ENCODE results near the gene EXOC1. TPM values are rescaled to one million over a fixed set of nuclear protein-coding genes. Genes with fewer than 3 reads are reported as not detected.

Gene EXOC1
- total and polyA plus RNA-seq, 10 of the 15 experiments (the other 5 are each of a cell fraction or from before 2014, with no cell fraction given) = 11.8 to 36.6 (median 21.1) TPM

DNA sequence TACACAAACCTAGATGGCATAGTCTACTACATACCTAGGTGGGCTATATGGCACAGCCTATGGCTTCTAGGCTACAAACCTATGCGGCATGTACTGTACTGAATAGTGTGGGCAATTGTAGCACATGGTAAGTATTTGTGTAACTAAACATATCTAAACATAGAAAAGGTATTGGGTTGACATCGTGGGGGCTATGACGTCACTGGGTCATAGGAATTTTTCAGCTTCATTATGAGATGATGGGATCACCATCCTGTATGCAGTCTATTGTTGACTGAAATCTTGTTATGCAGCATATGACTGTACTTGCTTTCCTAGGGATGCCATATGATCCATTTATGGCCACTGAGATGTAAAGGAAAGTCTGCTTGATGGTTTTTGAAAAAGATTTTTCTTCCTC lies 35.8 kb upstream of the EXOC1 start:
- RAD21 ChIA-PET (ENCODE audit: unreplicated experiment) = no interaction called here
- 82% methylated on average over 3 of the region's 3 CpGs for whole genome bisulfite sequencing (ENCODE audit: insufficient coverage, insufficient replicate concordance, low lambda C conversion rate, missing lambda C conversion rate)
- BruUV-seq (replicated peaks) = no TSS peak

GRCh38 chr4:55819634-55820033 lies 33.8 kb upstream of the EXOC1 start, which contains the start of gene EXOC1L:
Gene EXOC1L, plus strand, starts transcription at chr4:55819790. Its CDS starts 237 bp downstream, at chr4:55820027.
- Histone ChIP-seq H3K9me3 (replicated peaks; ENCODE audit: control insufficient read depth, insufficient read depth, low read length) (no peaks in the 10 kb centered on the region), H2AFZ (ENCODE audit: control insufficient read depth, low read depth, low read length) (no peak within 1 kb of the TSS), H3K79me2 (ENCODE audit: control insufficient read depth, insufficient read depth, low read length) (no peaks in the 10 kb centered on the region), H3K36me3 (ENCODE audit: control insufficient read depth in 2 of 2, insufficient read depth in 2 of 2, low read length in 1 of 2) (no peaks in the 10 kb centered on the region), H3K27ac (ENCODE audit: control insufficient read depth, insufficient read depth) (no peak within 1 kb of the TSS), H3K27me3 (replicated peaks in 1 of 2; ENCODE audit: control insufficient read depth in 2 of 2, insufficient read depth in 2 of 2, low read length in 1 of 2) (0 out of 4 replicates have a peak, but pooled peaks cover 2% of the 10 kb centered on the region in 2 experiments), H3K9ac (ENCODE audit: control insufficient read depth, insufficient read depth, low read length) (no peak within 1 kb of the TSS), H3K4me2 (ENCODE audit: control insufficient read depth, insufficient read depth) (no peak within 1 kb of the TSS), H3K4me1 (ENCODE audit: control insufficient read depth, insufficient read depth, low read length) (no peaks in the 10 kb centered on the region), H3K4me3 (no peak within 1 kb of the TSS), H4K20me1 (ENCODE audit: control insufficient read depth, insufficient read depth) (no peaks in the 10 kb centered on the region)
- in situ Hi-C loops (cut with MboI) (no loop called here), intact Hi-C loops (cut with micrococcal nuclease; ENCODE audit: unreplicated experiment) (no loop called here)
- 25% methylated on average over 13 of the region's 13 CpGs for WGBS (ENCODE audit: insufficient coverage, insufficient replicate concordance, low lambda C conversion rate, missing lambda C conversion rate)
- no TSS peak for BruUV-seq (replicated peaks)
- ChIA-PET SMC1A (ENCODE audit: uncharacterized antibody, unreplicated experiment) (no interaction called here), CTCF (interaction anchor here (0.6 to 0.7 kb wide), 3 partner anchors 8 to 23 kb away, joined by 3 read pairs; no protein-coding TSS in a partner anchor), POLR2A (no interaction called here), RAD21 (ENCODE audit: unreplicated experiment) (no interaction called here)
- FAIRE-seq = peak; percentile 13
- ATAC-seq = peak; percentile 26; the same call in 1 of the 3 replicates
- DNase-seq (ENCODE audit: low read depth, low spot score) = no peak
- no peak for TF ChIP-seq ZNF622 (IDR thresholded peaks at IDR 0.05)
- TF ChIP-seq, protein P1, sequence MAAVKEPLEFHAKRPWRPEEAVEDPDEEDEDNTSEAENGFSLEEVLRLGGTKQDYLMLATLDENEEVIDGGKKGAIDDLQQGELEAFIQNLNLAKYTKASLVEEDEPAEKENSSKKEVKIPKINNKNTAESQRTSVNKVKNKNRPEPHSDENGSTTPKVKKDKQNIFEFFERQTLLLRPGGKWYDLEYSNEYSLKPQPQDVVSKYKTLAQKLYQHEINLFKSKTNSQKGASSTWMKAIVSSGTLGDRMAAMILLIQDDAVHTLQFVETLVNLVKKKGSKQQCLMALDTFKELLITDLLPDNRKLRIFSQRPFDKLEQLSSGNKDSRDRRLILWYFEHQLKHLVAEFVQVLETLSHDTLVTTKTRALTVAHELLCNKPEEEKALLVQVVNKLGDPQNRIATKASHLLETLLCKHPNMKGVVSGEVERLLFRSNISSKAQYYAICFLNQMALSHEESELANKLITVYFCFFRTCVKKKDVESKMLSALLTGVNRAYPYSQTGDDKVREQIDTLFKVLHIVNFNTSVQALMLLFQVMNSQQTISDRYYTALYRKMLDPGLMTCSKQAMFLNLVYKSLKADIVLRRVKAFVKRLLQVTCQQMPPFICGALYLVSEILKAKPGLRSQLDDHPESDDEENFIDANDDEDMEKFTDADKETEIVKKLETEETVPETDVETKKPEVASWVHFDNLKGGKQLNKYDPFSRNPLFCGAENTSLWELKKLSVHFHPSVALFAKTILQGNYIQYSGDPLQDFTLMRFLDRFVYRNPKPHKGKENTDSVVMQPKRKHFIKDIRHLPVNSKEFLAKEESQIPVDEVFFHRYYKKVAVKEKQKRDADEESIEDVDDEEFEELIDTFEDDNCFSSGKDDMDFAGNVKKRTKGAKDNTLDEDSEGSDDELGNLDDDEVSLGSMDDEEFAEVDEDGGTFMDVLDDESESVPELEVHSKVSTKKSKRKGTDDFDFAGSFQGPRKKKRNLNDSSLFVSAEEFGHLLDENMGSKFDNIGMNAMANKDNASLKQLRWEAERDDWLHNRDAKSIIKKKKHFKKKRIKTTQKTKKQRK (IDR thresholded peaks at IDR 0.05; ENCODE audit: low read depth, low read length) = no peak
- no peak for TF ChIP-seq SMAD1 (IDR thresholded peaks at IDR 0.05; ENCODE audit: low read depth, partially characterized antibody)
- no peak for TF ChIP-seq ZSCAN29 (IDR thresholded peaks at IDR 0.05)
- no peak for TF ChIP-seq CBX3 (IDR thresholded peaks at IDR 0.05; ENCODE audit: borderline replicate concordance, low read depth)
- TF ChIP-seq IRF4 (IDR thresholded peaks at IDR 0.05; ENCODE audit: low read depth, low read length) = no peak
- no peak for TF ChIP-seq RCOR1 (conservative IDR thresholded peaks at IDR 0.05; ENCODE audit: low read depth, low read length)
- no peak for TF ChIP-seq NFIC (IDR thresholded peaks at IDR 0.05; ENCODE audit: low read depth, low read length)
- no peak for TF ChIP-seq CTCF (IDR thresholded peaks at IDR 0.05 in 2 of 3, conservative IDR thresholded peaks at IDR 0.05 in 1 of 3; ENCODE audit: control insufficient read depth in 2 of 3, extremely low read depth in 1 of 3, insufficient read depth in 1 of 3, low read depth in 3 of 3, low read length in 3 of 3)
- TF ChIP-seq SIX5 (IDR thresholded peaks at IDR 0.05; ENCODE audit: low read depth, low read length, severe bottlenecking) = no peak

More for the DNA sequence above, 35.8 kb upstream of the EXOC1 start:
- 0 out of 4 replicates have a peak, but pooled peaks cover 2% of the 10 kb centered on the region in 2 experiments for H3K27me3 ChIP-seq (replicated peaks in 1 of 2; ENCODE audit: control insufficient read depth in 2 of 2, insufficient read depth in 2 of 2, low read length in 1 of 2)
- no peaks in the 10 kb centered on the region for H3K9me3 ChIP-seq (replicated peaks; ENCODE audit: control insufficient read depth, insufficient read depth, low read length)
- H3K4me2 ChIP-seq (ENCODE audit: control insufficient read depth, insufficient read depth) = no peak overlapping the region
- H2AFZ ChIP-seq (ENCODE audit: control insufficient read depth, low read depth, low read length) = no peak overlapping the region
- FAIRE-seq (no peak), ATAC-seq (no peak), DNase-seq (ENCODE audit: low read depth, low spot score) (no peak)
- no peak overlapping the region for H3K27ac ChIP-seq (ENCODE audit: control insufficient read depth, insufficient read depth)
- POLR2A ChIA-PET = no interaction called here
- in situ Hi-C loops (cut with MboI) = no loop called here
- intact Hi-C loops (cut with micrococcal nuclease; ENCODE audit: unreplicated experiment) = no loop called here
- no peaks in the 10 kb centered on the region for H3K4me1 ChIP-seq (ENCODE audit: control insufficient read depth, insufficient read depth, low read length)
- no peaks in the 10 kb centered on the region for H3K79me2 ChIP-seq (ENCODE audit: control insufficient read depth, insufficient read depth, low read length)
- SMC1A ChIA-PET (ENCODE audit: uncharacterized antibody, unreplicated experiment) = no interaction called here
- TF ChIP-seq DPF2 (IDR thresholded peaks at IDR 0.05) (no peak), ZSCAN29 (IDR thresholded peaks at IDR 0.05) (no peak), SMARCA5 (IDR thresholded peaks at IDR 0.05) (no peak), TCF12 (IDR thresholded peaks at IDR 0.05; ENCODE audit: low read depth, low read length) (no peak), CREB1 (IDR thresholded peaks at IDR 0.05; ENCODE audit: low read depth) (no peak)
- H3K4me3 ChIP-seq = no peak overlapping the region
- CTCF ChIA-PET = no interaction called here
- no peaks in the 10 kb centered on the region for H4K20me1 ChIP-seq (ENCODE audit: control insufficient read depth, insufficient read depth)
- H3K9ac ChIP-seq (ENCODE audit: control insufficient read depth, insufficient read depth, low read length) = no peak overlapping the region
- H3K36me3 ChIP-seq (ENCODE audit: control insufficient read depth in 2 of 2, insufficient read depth in 2 of 2, low read length in 1 of 2) = no peaks in the 10 kb centered on the region

Measured in GM12878 (cell line).